DND-41 (cell line): Measurements from ENCODE around the gene MEIS1.

ENCODE experiments used
- ATAC-seq: fragments of 200-7000 bp; cut with Tn5 transposase; 3 replicates; pipeline ENCODE4 v1.9.1; 2021; ENCODE audit warnings: low read depth; ENCODE audit not compliant: insufficient read depth
- DNase-seq: peaks from one replicate; pipeline ENCODE4 v3.0.0-alpha.2; 2020
- H2AFZ ChIP-seq: 2 replicates; pipeline ENCODE4 v1.6.0; 2012; ENCODE audit warnings: low read depth, low read length
- H3K27ac ChIP-seq: 2 replicates; pipeline ENCODE4 v1.5.1; 2012; ENCODE audit warnings: low read length, inconsistent platforms
- H3K27me3 ChIP-seq: fragments of 200-600 bp; sonication (generic); 2 replicates; pipeline ENCODE4 v1.6.0; 2012; ENCODE audit warnings: low read length, mild to moderate bottlenecking, inconsistent platforms; ENCODE audit not compliant: insufficient read depth, poor library complexity
- H3K36me3 ChIP-seq: 2 replicates; pipeline ENCODE4 v1.5.1; 2012; ENCODE audit warnings: low read length, inconsistent platforms; ENCODE audit not compliant: insufficient read depth
- H3K4me1 ChIP-seq: 2 replicates; pipeline ENCODE4 v1.5.1; 2012; ENCODE audit warnings: mild to moderate bottlenecking, low read length; ENCODE audit not compliant: insufficient read depth
- H3K4me2 ChIP-seq: 2 replicates; pipeline ENCODE4 v1.6.0; 2012; ENCODE audit warnings: mild to moderate bottlenecking, moderate library complexity, low read length, inconsistent platforms; ENCODE audit not compliant: insufficient read depth
- H3K4me3 ChIP-seq, 2 experiments: fragments of 200-600 bp in 1 of 2; shearing (Covaris generic) in 1 of 2; 2 replicates each; pipeline ENCODE4 v1.5.1; 2012 to 2016; ENCODE audit warnings: inconsistent platforms in 2 of 2, low read length in 2 of 2, mild to moderate bottlenecking in 2 of 2, low read depth in 1 of 2, moderate library complexity in 1 of 2
- H3K79me2 ChIP-seq: 2 replicates; pipeline ENCODE4 v1.6.0; 2012; ENCODE audit warnings: low read length, inconsistent platforms; ENCODE audit not compliant: insufficient read depth
- H3K9ac ChIP-seq: 2 replicates; pipeline ENCODE4 v1.6.0; 2012; ENCODE audit warnings: low read depth, mild to moderate bottlenecking, inconsistent platforms, low read length, moderate library complexity
- H3K9me3 ChIP-seq: 2 replicates; pipeline ENCODE4 v1.5.1; 2012; ENCODE audit warnings: low read length, moderate library complexity, mild to moderate bottlenecking, inconsistent platforms; ENCODE audit not compliant: insufficient read depth, severe bottlenecking
- H4K20me1 ChIP-seq: 2 replicates; pipeline ENCODE4 v1.6.0; 2012; ENCODE audit warnings: low read length; ENCODE audit not compliant: insufficient read depth
- CTCF ChIP-seq: IDR thresholded peaks from 2 replicates; pipeline ENCODE4 v1.5.1; 2012; ENCODE audit warnings: borderline replicate concordance, low read length, moderate library complexity, mild to moderate bottlenecking; ENCODE audit not compliant: poor library complexity, severe bottlenecking; ENCODE audit errors: extremely low read depth
- EZH2 ChIP-seq: IDR thresholded peaks from 3 replicates; pipeline ENCODE4 v1.6.1; 2012; ENCODE audit warnings: borderline replicate concordance, low read depth, mild to moderate bottlenecking, moderate library complexity, low read length, inconsistent platforms; ENCODE audit not compliant: severe bottlenecking

MEIS1 gene

GRCh38 chr2:66575625-66576310 is 140.8 kb downstream of the MEIS1 start:
- Histone ChIP-seq H3K9ac (no peak overlapping the region), H3K36me3 (no peaks in the 10 kb centered on the region), H3K9me3 (no peaks in the 10 kb centered on the region), H3K79me2 (no peaks in the 10 kb centered on the region), H3K4me2 (no peak overlapping the region), H3K27ac (no peak overlapping the region), H2AFZ (no peak overlapping the region), H3K27me3 (no peaks in the 10 kb centered on the region), H4K20me1 (no peaks in the 10 kb centered on the region), H3K4me3 (no peak overlapping the region), H3K4me1 (no peaks in the 10 kb centered on the region)
- no peak for ATAC-seq
- TF ChIP-seq CTCF, result no peak
- TF ChIP-seq EZH2, result no peak
- DNase-seq, result no peak

GRCh38 chr2:66576311-66576560 is 141.3 kb downstream of the MEIS1 start:
- TF ChIP-seq EZH2 (no peak), CTCF (no peak)
- H3K27ac ChIP-seq, result no peak overlapping the region
- no peaks in the 10 kb centered on the region for H3K27me3 ChIP-seq
- no peaks in the 10 kb centered on the region for H4K20me1 ChIP-seq
- ATAC-seq (no peak), DNase-seq (no peak)
- H2AFZ ChIP-seq, result no peak overlapping the region
- H3K4me2 ChIP-seq, result no peak overlapping the region
- H3K36me3 ChIP-seq, result no peaks in the 10 kb centered on the region
- no peaks in the 10 kb centered on the region for H3K9me3 ChIP-seq
- no peak overlapping the region for H3K9ac ChIP-seq
- no peaks in the 10 kb centered on the region for H3K79me2 ChIP-seq
- no peak overlapping the region for H3K4me3 ChIP-seq
- H3K4me1 ChIP-seq, result no peaks in the 10 kb centered on the region

- ATAC-seq (no peak), DNase-seq (no peak)
- TF ChIP-seq CTCF (no peak), EZH2 (no peak)
- Histone ChIP-seq H3K27ac (no peak overlapping the region), H3K79me2 (no peaks in the 10 kb centered on the region), H3K4me2 (no peak overlapping the region), H3K27me3 (no peaks in the 10 kb centered on the region), H3K9ac (no peak overlapping the region), H3K4me1 (no peaks in the 10 kb centered on the region), H3K9me3 (no peaks in the 10 kb centered on the region), H4K20me1 (no peaks in the 10 kb centered on the region), H3K36me3 (no peaks in the 10 kb centered on the region), H3K4me3 (no peak overlapping the region), H2AFZ (no peak overlapping the region)
These were observed 141.8 kb downstream of the MEIS1 start for GRCh38 chr2:66576561-66577320.
